Measurements from ENCODE around the gene RBM48. TPM values are rescaled to one million over a fixed set of nuclear protein-coding genes. Genes with fewer than 3 reads are reported as not detected.

RBM48 gene
- 10 to 100 TPM in 1 of 2 donors, 1 to 10 TPM in 1; 8.3 to 10.3 TPM for total RNA-seq

DNA sequence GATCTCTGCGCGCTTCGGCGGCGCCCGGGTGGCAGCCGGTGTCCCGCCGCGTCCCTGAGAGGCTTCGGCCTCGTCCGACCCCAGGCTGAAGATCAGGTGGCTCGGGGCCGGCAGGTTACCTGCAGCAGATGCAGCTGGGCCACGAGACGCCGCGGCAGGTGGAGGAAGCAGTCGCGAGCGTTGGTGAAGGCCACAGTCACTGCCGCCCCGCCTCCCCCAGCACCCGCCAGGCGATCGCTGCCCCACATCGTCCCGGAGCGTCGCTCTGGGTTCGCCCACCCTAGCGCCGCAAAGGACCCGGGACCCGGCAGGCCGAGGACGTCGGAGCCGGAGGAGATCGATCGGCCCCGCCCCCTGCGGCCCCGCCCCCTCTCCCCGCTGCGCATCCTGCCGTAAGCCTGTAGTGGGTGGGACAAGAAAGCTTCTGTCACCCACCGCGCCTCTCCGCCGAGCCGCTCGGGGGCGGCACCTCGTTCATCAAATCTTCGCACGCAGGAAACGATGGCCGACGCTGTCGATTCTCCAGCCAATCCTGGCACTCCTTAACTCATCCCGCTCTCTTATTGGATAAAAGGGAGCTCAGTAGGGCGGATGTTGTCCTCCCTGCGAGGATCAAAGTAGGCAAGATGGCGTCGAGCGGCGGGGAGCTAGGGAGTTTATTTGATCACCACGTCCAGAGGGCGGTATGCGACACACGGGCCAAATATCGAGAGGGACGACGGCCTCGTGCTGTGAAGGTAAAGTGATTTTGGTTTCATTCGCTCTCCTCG, at the start of gene RBM48, which contains the start of gene PEX1:
Gene RBM48, plus strand, starts transcription at position 608 of the 770 bp plus-strand sequence. Its CDS starts 19 bp downstream, at position 627.
Gene PEX1, minus strand, starts transcription at position 333 of the 770 bp plus-strand sequence. Its CDS starts 85 bp downstream, at position 248.

Other genes starting within 250 kb of the RBM48 start
- 10 to 100 TPM; 14.5 to 14.7 TPM for gene GATAD1, start 81.3 kb upstream of the RBM48 start, total RNA-seq
- not detected for gene ERVW-1, start 50.8 kb upstream of the RBM48 start, total RNA-seq
- 10 to 100 TPM; 17.2 to 18.3 TPM for gene PEX1, start 275 bp upstream of the RBM48 start, total RNA-seq
- gene FAM133B, start 61.6 kb downstream of the RBM48 start, total RNA-seq: 10 to 100 TPM in 1 of 2 donors, 1 to 10 TPM in 1; 8.6 to 15.7 TPM

Measured in melanocyte of skin (primary cell).